Inflammatory macrophage treated with lipopolysaccharide for 1 hour (primary cell): ENCODE data around the gene SLF1.

ENCODE experiments used
- DNase-seq, 2 donors: peaks; one replicate each; pipeline ENCODE4 v3.0.0-alpha.2; 2020 to 2022

Gene SLF1

GRCh38 chr5:94667937-94668336 is 49.5 kb downstream of the SLF1 start:
- no peak for DNase-seq

GRCh38 chr5:94670726-94671125 is 52.3 kb downstream of the SLF1 start:
- no peak for DNase-seq

- DNase-seq, result no peak
Measured at GRCh38 chr5:94672746-94673145, 54.3 kb downstream of the SLF1 start.

- no peak for DNase-seq
Measured at GRCh38 chr5:94674490-94675382, 56.3 kb downstream of the SLF1 start.

GRCh38 chr5:94675965-94676618 is 57.6 kb downstream of the SLF1 start:
- no peak for DNase-seq

GRCh38 chr5:94682814-94683520 is 64.5 kb downstream of the SLF1 start:
- no peak for DNase-seq

- no peak for DNase-seq
Measured at GRCh38 chr5:94689908-94690307, 71.4 kb downstream of the SLF1 start.

GRCh38 chr5:94690778-94691177 is 72.3 kb downstream of the SLF1 start:
- no peak for DNase-seq

GRCh38 chr5:94691291-94691690 is 72.8 kb downstream of the SLF1 start:
- DNase-seq, result no peak

GRCh38 chr5:94691949-94692348 is 73.5 kb downstream of the SLF1 start:
- DNase-seq, result no peak

GRCh38 chr5:94692581-94692980 is 74.1 kb downstream of the SLF1 start:
- DNase-seq, result no peak

- peak; percentile 6 to 35 for DNase-seq
Measured at GRCh38 chr5:94693043-94693822, 74.8 kb downstream of the SLF1 start.

GRCh38 chr5:94693845-94694370 is 75.4 kb downstream of the SLF1 start:
- DNase-seq, result no peak

- DNase-seq, result no peak
Measured at GRCh38 chr5:94694671-94695070, 76.2 kb downstream of the SLF1 start.

GRCh38 chr5:94698197-94698596 is 79.7 kb downstream of the SLF1 start:
- no peak for DNase-seq

GRCh38 chr5:94699562-94699961 is 81.1 kb downstream of the SLF1 start:
- no peak for DNase-seq

- no peak for DNase-seq
Measured at GRCh38 chr5:94700592-94700991, 82.1 kb downstream of the SLF1 start.

GRCh38 chr5:94702729-94703128 is 84.3 kb downstream of the SLF1 start:
- no peak for DNase-seq

GRCh38 chr5:94705427-94705826 is 87.0 kb downstream of the SLF1 start:
- no peak for DNase-seq

GRCh38 chr5:94707359-94707758 is 88.9 kb downstream of the SLF1 start:
- no peak for DNase-seq

GRCh38 chr5:94709277-94709676 is 90.8 kb downstream of the SLF1 start:
- no peak for DNase-seq

- no peak for DNase-seq
Measured at GRCh38 chr5:94711785-94712184, 93.3 kb downstream of the SLF1 start.

- DNase-seq, result no peak
Measured at GRCh38 chr5:94715768-94716167, 97.3 kb downstream of the SLF1 start.
